H1 (cell line): Measurements from ENCODE around the gene SFRP5. TPM values are rescaled to one million over a fixed set of nuclear protein-coding genes. Genes with fewer than 3 reads are reported as not detected.

Experiments
- CTCF ChIA-PET: fragments of 300-600 bp; sonication (Branson Sonifier 250); formaldehyde crosslinking; loops from one replicate; lab custom pipeline; 2021; ENCODE audit not compliant: partially characterized antibody; lab: Charles Lee
- POLR2A ChIA-PET: fragments of 300-600 bp; sonication (Branson Sonifier 250); formaldehyde crosslinking; loops from one replicate; lab custom pipeline; 2021; ENCODE audit warnings: inconsistent platforms; ENCODE audit not compliant: partially characterized antibody; lab: Charles Lee
- DNase-seq, 2 experiments: peaks; one replicate each; pipeline versions ENCODE4 v3.0.0 to v3.0.0-alpha.2; 2010 to 2022; ENCODE audit warnings: low spot score in 2 of 2, low read depth in 1 of 2, mixed read lengths in 1 of 2
- FAIRE-seq: peaks from 2 replicates; lab custom pipeline; 2011; peaks lifted over from hg19 to GRCh38; lab: Jason Lieb, UNC
- H2AFZ ChIP-seq: 2 replicates; pipeline ENCODE4 v1.8.1; 2012; ENCODE audit warnings: low read length, inconsistent platforms
- H2AK5ac ChIP-seq: 2 replicates; pipeline ENCODE4 v1.6.1; 2013; ENCODE audit warnings: low read depth, low read length
- H2BK120ac ChIP-seq: replicated peaks from 2 replicates; pipeline ENCODE3; 2013; ENCODE audit warnings: low read depth, low read length, inconsistent platforms
- H2BK12ac ChIP-seq: 2 replicates; pipeline ENCODE4 v1.6.1; 2013; ENCODE audit warnings: low read depth, low read length
- H2BK15ac ChIP-seq: 2 replicates; pipeline ENCODE4 v1.6.1; 2013; ENCODE audit warnings: low read length
- H2BK20ac ChIP-seq: 2 replicates; pipeline ENCODE4 v1.6.1; 2013; ENCODE audit warnings: low read length
- H2BK5ac ChIP-seq: 2 replicates; pipeline ENCODE4 v1.6.1; 2013; ENCODE audit warnings: low read depth, low read length
- H3K14ac ChIP-seq: 2 replicates; pipeline ENCODE4 v1.6.1; 2013; ENCODE audit warnings: inconsistent platforms; ENCODE audit not compliant: insufficient read length
- H3K18ac ChIP-seq: 2 replicates; pipeline ENCODE4 v1.6.1; 2013; ENCODE audit warnings: low read length; ENCODE audit errors: extremely low read depth
- H3K23ac ChIP-seq: 2 replicates; pipeline ENCODE4 v1.6.1; 2013; ENCODE audit warnings: inconsistent platforms; ENCODE audit not compliant: insufficient read length
- H3K23me2 ChIP-seq: 2 replicates; pipeline ENCODE4 v1.6.1; 2013; ENCODE audit warnings: low read depth, low read length
- H3K27ac ChIP-seq: 2 replicates; pipeline ENCODE4 v1.6.1; 2011; ENCODE audit warnings: low read depth, low read length, inconsistent platforms
- H3K27me3 ChIP-seq, 4 experiments: replicated peaks in 1 of 4; 1 replicate in 1 of 4; 2 replicates in 3 of 4; pipeline versions ENCODE4 v1.6.1 to v1.8.1; 2011 to 2013; ENCODE audit warnings: low read length in 3 of 4, mild to moderate bottlenecking in 3 of 4, inconsistent platforms in 2 of 4, mixed read lengths in 2 of 4, moderate library complexity in 1 of 4; ENCODE audit not compliant: control insufficient read depth in 3 of 4, insufficient read depth in 3 of 4; ENCODE audit errors: extremely low read depth in 1 of 4
- H3K36me3 ChIP-seq, 4 experiments: 2 replicates each; pipeline versions ENCODE4 v1.6.1 to v1.8.1; 2011 to 2013; ENCODE audit warnings: mild to moderate bottlenecking in 4 of 4, low read length in 3 of 4, moderate library complexity in 2 of 4, control low read depth in 1 of 4, inconsistent platforms in 1 of 4; ENCODE audit not compliant: insufficient read depth in 4 of 4, control insufficient read depth in 2 of 4
- H3K4ac ChIP-seq: replicated peaks from 2 replicates; pipeline ENCODE3; 2013; ENCODE audit warnings: low read length, low read depth, mixed read lengths, inconsistent platforms; ENCODE audit not compliant: insufficient read length
- H3K4me1 ChIP-seq, 4 experiments: replicated peaks in 1 of 4; 1 replicate in 1 of 4; 2 replicates in 3 of 4; pipeline versions ENCODE4 v1.6.1 to v1.8.1; 2011 to 2013; ENCODE audit warnings: low read length in 3 of 4, inconsistent platforms in 2 of 4, mixed read lengths in 1 of 4; ENCODE audit not compliant: insufficient read depth in 4 of 4, control insufficient read depth in 3 of 4
- H3K4me2 ChIP-seq, 2 experiments: 2 replicates each; pipeline versions ENCODE4 v1.6.1 to v1.8.1; 2011 to 2013; ENCODE audit warnings: low read depth in 2 of 2, low read length in 2 of 2, control low read depth in 1 of 2, inconsistent platforms in 1 of 2, mild to moderate bottlenecking in 1 of 2; ENCODE audit not compliant: insufficient read depth in 1 of 2
- H3K4me3 ChIP-seq, 4 experiments: fragments of 200-600, 300-600 bp in 1 of 4; sonication (generic), shearing (Covaris generic), sonication (Bioruptor Twin) in 1 of 4; 2 replicates each; pipeline versions ENCODE4 v1.5.1 to v1.8.1; 2011 to 2016; ENCODE audit warnings: low read length in 4 of 4, low read depth in 3 of 4, control low read depth in 2 of 4, inconsistent platforms in 2 of 4, mild to moderate bottlenecking in 2 of 4, mixed read lengths in 1 of 4, moderate library complexity in 1 of 4; ENCODE audit not compliant: insufficient read depth in 2 of 4; ENCODE audit errors: extremely low read depth in 1 of 4
- H3K56ac ChIP-seq: replicated peaks from 2 replicates; pipeline ENCODE3; 2013; ENCODE audit warnings: low read depth, mild to moderate bottlenecking, mixed read lengths, low read length, inconsistent platforms; ENCODE audit not compliant: insufficient read length
- H3K79me1 ChIP-seq: 2 replicates; pipeline ENCODE4 v1.6.1; 2013; ENCODE audit warnings: low read depth, low read length, control low read depth
- H3K79me2 ChIP-seq, 2 experiments: 2 replicates each; pipeline versions ENCODE4 v1.6.1 to v1.8.1; 2012 to 2013; ENCODE audit warnings: low read length in 2 of 2, mild to moderate bottlenecking in 2 of 2, inconsistent platforms in 1 of 2; ENCODE audit not compliant: insufficient read depth in 2 of 2, control insufficient read depth in 1 of 2
- H3K9ac ChIP-seq, 4 experiments: replicated peaks in 1 of 4; 1 replicate in 1 of 4; 2 replicates in 3 of 4; pipeline versions ENCODE4 v1.6.1 to v1.8.1; 2011 to 2013; ENCODE audit warnings: low read depth in 3 of 4, low read length in 3 of 4, control low read depth in 2 of 4, mild to moderate bottlenecking in 2 of 4, moderate library complexity in 2 of 4, inconsistent platforms in 1 of 4; ENCODE audit errors: extremely low read depth in 1 of 4
- H3K9me3 ChIP-seq, 2 experiments: 2 replicates each; pipeline versions ENCODE4 v1.6.1 to v1.8.1; 2012 to 2013; ENCODE audit warnings: mild to moderate bottlenecking in 2 of 2, moderate library complexity in 2 of 2, control low read depth in 1 of 2, inconsistent platforms in 1 of 2, low read depth in 1 of 2, low read length in 1 of 2, mixed read lengths in 1 of 2; ENCODE audit not compliant: insufficient read depth in 2 of 2
- H4K20me1 ChIP-seq, 2 experiments: replicated peaks in 1 of 2; 2 replicates each; pipeline versions ENCODE3 to v1.8.1; 2011 to 2013; ENCODE audit warnings: inconsistent platforms in 2 of 2, low read length in 2 of 2, mild to moderate bottlenecking in 1 of 2; ENCODE audit not compliant: insufficient read depth in 2 of 2, control insufficient read depth in 1 of 2
- H4K5ac ChIP-seq: 2 replicates; pipeline ENCODE4 v1.6.1; 2013; ENCODE audit warnings: low read length, low read depth, mixed read lengths, inconsistent platforms; ENCODE audit not compliant: insufficient read length
- H4K8ac ChIP-seq: 2 replicates; pipeline ENCODE4 v1.8.0; 2013; ENCODE audit warnings: mild to moderate bottlenecking, moderate library complexity, low read length, inconsistent platforms; ENCODE audit not compliant: insufficient read depth; ENCODE audit errors: extremely low read depth
- H4K91ac ChIP-seq: replicated peaks from 2 replicates; pipeline ENCODE3; 2013; ENCODE audit warnings: low read length, mixed read lengths, inconsistent platforms; ENCODE audit not compliant: insufficient read length
- CBX5 ChIP-seq: fragments of 300-800, 300-1000 bp; sonication (generic); IDR thresholded peaks from 2 replicates; pipeline ENCODE4 v1.7.1; 2016; ENCODE audit warnings: antibody characterized with exemption, low read length, low read depth
- CTCF ChIP-seq, 3 experiments: IDR thresholded peaks; 1 replicate in 2 of 3; 2 replicates in 1 of 3; pipeline versions ENCODE4 v1.5.1 to v1.6.1; 2011; ENCODE audit warnings: low read length in 3 of 3, mild to moderate bottlenecking in 3 of 3, inconsistent platforms in 2 of 3, low read depth in 1 of 3, moderate library complexity in 1 of 3; ENCODE audit not compliant: insufficient read depth in 1 of 3; ENCODE audit errors: control extremely low read depth in 1 of 3
- EGR1 ChIP-seq: IDR thresholded peaks from 2 replicates; pipeline ENCODE4 v1.6.1; 2011; ENCODE audit warnings: low read depth, low read length, borderline replicate concordance
- JUND ChIP-seq: IDR thresholded peaks from 2 replicates; pipeline ENCODE4 v1.6.1; 2011; ENCODE audit warnings: mild to moderate bottlenecking, improper control_type of control experiment, low read length
- NANOG ChIP-seq: IDR thresholded peaks from 2 replicates; pipeline ENCODE4 v1.6.1; 2011; ENCODE audit warnings: low read length, low read depth, mild to moderate bottlenecking, inconsistent platforms; ENCODE audit not compliant: insufficient read depth, poor library complexity, severe bottlenecking
- POLR2AphosphoS5 ChIP-seq: IDR thresholded peaks from 2 replicates; pipeline ENCODE4 v1.6.1; 2011; ENCODE audit warnings: low read depth, low read length
- RAD21 ChIP-seq, 2 experiments: IDR thresholded peaks in 1 of 2; conservative IDR thresholded peaks in 1 of 2; 2 replicates each; pipeline ENCODE4 v1.6.1; 2011; ENCODE audit warnings: low read depth in 2 of 2, low read length in 2 of 2, improper control_type of control experiment in 1 of 2, inconsistent platforms in 1 of 2, mild to moderate bottlenecking in 1 of 2, moderate library complexity in 1 of 2
- TCF12 ChIP-seq: IDR thresholded peaks from 2 replicates; pipeline ENCODE4 v1.6.1; 2011; ENCODE audit warnings: low read depth, mild to moderate bottlenecking, low read length
- TEAD4 ChIP-seq: IDR thresholded peaks from 2 replicates; pipeline ENCODE4 v1.6.1; 2012; ENCODE audit warnings: low read depth, low read length, inconsistent platforms, mixed read lengths
- WGBS, 2 experiments: shearing (Covaris generic) in 1 of 2; methylation state at CpG; one replicate each; pipeline versions ENCODE4 v1.1.6 to v1.1.7; 2013 to 2015; ENCODE audit warnings: low lambda C conversion rate in 2 of 2, mixed read lengths in 2 of 2, inconsistent platforms in 1 of 2, low coverage in 1 of 2, missing lambda C conversion rate in 1 of 2; ENCODE audit not compliant: insufficient replicate concordance in 2 of 2, insufficient coverage in 1 of 2, insufficient read length in 1 of 2; ENCODE audit errors: extremely low coverage in 1 of 2, missing lambda C conversion rate in 1 of 2; 5-methylcytosine and 5-hydroxymethylcytosine counted together
- polyA plus RNA-seq, 7 experiments: library from polyadenylated mRNA; depleted of rRNA in 3 of 7; stranded (reverse) in 5 of 7; unstranded in 2 of 7; fragments of >200 nt in 5 of 7; fragments of 200-250 nt in 2 of 7; gene quantifications; 1 replicate in 5 of 7; 2 replicates in 1 of 7; 4 replicates in 1 of 7; pipeline versions ENCODE4 v1.2.1 to v1.2.3, GENCODE V29; 2011 to 2013; ENCODE audit warnings: missing spikeins in 2 of 7, mixed read lengths in 2 of 7
- total RNA-seq: library from RNA; stranded (reverse); fragmentation: NEBNext Ultra II Directional; extraction: Animal tissue kit (Norgen Biotek cat#: 25700); gene quantifications from 2 replicates; pipeline ENCODE4 v1.2.1, GENCODE V29; 2021

The SFRP5 gene
- total and polyA plus RNA-seq, 2 of the 8 experiments (the other 6 are each of a cell fraction or from before 2014, with no cell fraction given): 3.9 to 5.9 TPM

GRCh38 chr10:97731346-97732051 is 40.3 kb downstream of the SFRP5 start:
- no peak overlapping the region for H4K91ac ChIP-seq
- no peak overlapping the region for H2AK5ac ChIP-seq
- no peak overlapping the region for H3K14ac ChIP-seq
- no peak overlapping the region for H3K27ac ChIP-seq
- H3K56ac ChIP-seq: no peak overlapping the region
- WGBS, 2 experiments: 85% methylated on average over 9 of the region's 9 CpGs; no CpG with 5 or more reads in 1 of the 2 experiments
- H3K9me3 ChIP-seq: peaks cover 5% of the 10 kb centered on the region in 2 experiments
- H3K9ac ChIP-seq: no peak overlapping the region
- H2BK15ac ChIP-seq: no peak overlapping the region
- no peak for TF ChIP-seq CBX5
- peak; percentile 77; the same call in 1 of the 2 replicates for TF ChIP-seq TEAD4
- no peak for TF ChIP-seq NANOG
- no peak for TF ChIP-seq TCF12
- peak; percentile 5; the same call in 1 of the 2 replicates for TF ChIP-seq JUND
- no peak for TF ChIP-seq POLR2AphosphoS5
- TF ChIP-seq CTCF (IDR thresholded peaks at IDR 0.05; ENCODE audit: control extremely low read depth in 1 of 3, insufficient read depth in 1 of 3, low read depth in 1 of 3, low read length in 3 of 3): peak; percentile 32 to 94 (median 94)
- peak; percentile 98 to 99 for TF ChIP-seq RAD21 (IDR thresholded peaks at IDR 0.05 in 1 of 2, conservative IDR thresholded peaks at IDR 0.05 in 1 of 2; ENCODE audit: low read depth in 2 of 2, low read length in 2 of 2)
- no peak for TF ChIP-seq EGR1
- TF ChIP-seq, all 59 proteins: peak for 4
- no peak overlapping the region for H3K18ac ChIP-seq
- no peaks in the 10 kb centered on the region for H3K79me1 ChIP-seq
- H3K4me2 ChIP-seq: no peak overlapping the region
- DNase-seq (peak in 1 of 2 experiments; percentile 72), FAIRE-seq (peak; percentile 85)
- H2BK120ac ChIP-seq: no peak overlapping the region
- H4K20me1 ChIP-seq: no peaks in the 10 kb centered on the region
- no peak overlapping the region for H2BK12ac ChIP-seq
- H4K5ac ChIP-seq: no peak overlapping the region
- H3K4me3 ChIP-seq: no peak overlapping the region
- H3K23me2 ChIP-seq: no peaks in the 10 kb centered on the region
- no peak overlapping the region for H2BK20ac ChIP-seq
- H2AFZ ChIP-seq: no peak overlapping the region
- H3K4me1 ChIP-seq: no peaks in the 10 kb centered on the region
- peaks cover 11 to 19% (median 14%) of the 10 kb centered on the region in 4 experiments for H3K27me3 ChIP-seq
- H3K4ac ChIP-seq: no peak overlapping the region
- no peak overlapping the region for H3K23ac ChIP-seq
- no peak overlapping the region for H4K8ac ChIP-seq
- no peak overlapping the region for H2BK5ac ChIP-seq
- CTCF ChIA-PET: interaction anchor here (0.7 to 15.1 kb wide), 13 partner anchors 8 to 279 kb away, joined by 3 to 773 read pairs (median 10); partner anchors contain the start of genes AVPI1 and MARVELD1
- no peaks in the 10 kb centered on the region for H3K79me2 ChIP-seq
- peaks cover 0 to 3% (median 0%) of the 10 kb centered on the region in 4 experiments; a peak in 1 of 8 replicates for H3K36me3 ChIP-seq
- POLR2A ChIA-PET: interaction anchor here (0.9 to 15.1 kb wide), 4 partner anchors 18 to 55 kb away, joined by 3 to 234 read pairs (median 5); partner anchors contain the start of gene MARVELD1
